H7 (cell line): ENCODE measurements around the gene DAP. TPM values are rescaled to one million over a fixed set of nuclear protein-coding genes. Genes with fewer than 3 reads are reported as not detected.

Experiments used
- DNase-seq: peaks from one replicate; pipeline ENCODE4 v3.0.0; 2012
- H3K27me3 ChIP-seq: 2 replicates; pipeline ENCODE4 v1.6.0; 2011; ENCODE audit warnings: mild to moderate bottlenecking, low read length; ENCODE audit not compliant: control insufficient read depth, insufficient read depth
- H3K36me3 ChIP-seq: replicated peaks from 2 replicates; pipeline ENCODE4 v1.5.1; 2011; ENCODE audit warnings: low read length; ENCODE audit not compliant: control insufficient read depth, insufficient read depth
- H3K4me3 ChIP-seq: 2 replicates; pipeline ENCODE4 v1.5.1; 2011; ENCODE audit warnings: low read depth, mild to moderate bottlenecking, control low read depth, low read length, moderate library complexity; ENCODE audit not compliant: insufficient read depth
- total RNA-seq: library from RNA; depleted of rRNA; stranded (reverse); fragments of >200 nt; shearing (Covaris generic); gene quantifications from 2 replicates; pipeline ENCODE4 v1.2.3, GENCODE V29; 2014

Gene DAP
- total RNA-seq, 1 experiment from 2014 or later, result 10.5 TPM

- no peak for DNase-seq
Observed at GRCh38 chr5:10750909-10751308, 10.1 kb downstream of the DAP start.

GRCh38 chr5:10747678-10748622 is 13.1 kb downstream of the DAP start:
- Histone ChIP-seq H3K4me3 (no peak overlapping the region), H3K27me3 (no peaks in the 10 kb centered on the region), H3K36me3 (peaks cover 5% of the 10 kb centered on the region)
- no peak for DNase-seq

More at GRCh38 chr5:10750909-10751308, 10.1 kb downstream of the DAP start:
- no peak overlapping the region for H3K4me3 ChIP-seq
- peaks cover 1% of the 10 kb centered on the region for H3K36me3 ChIP-seq
- H3K27me3 ChIP-seq, result no peaks in the 10 kb centered on the region

- no peak overlapping the region for H3K4me3 ChIP-seq
- H3K27me3 ChIP-seq, result no peaks in the 10 kb centered on the region
- peaks cover 4% of the 10 kb centered on the region for H3K36me3 ChIP-seq
- no peak for DNase-seq
Observed at GRCh38 chr5:10746711-10747110, 14.3 kb downstream of the DAP start.

DNA sequence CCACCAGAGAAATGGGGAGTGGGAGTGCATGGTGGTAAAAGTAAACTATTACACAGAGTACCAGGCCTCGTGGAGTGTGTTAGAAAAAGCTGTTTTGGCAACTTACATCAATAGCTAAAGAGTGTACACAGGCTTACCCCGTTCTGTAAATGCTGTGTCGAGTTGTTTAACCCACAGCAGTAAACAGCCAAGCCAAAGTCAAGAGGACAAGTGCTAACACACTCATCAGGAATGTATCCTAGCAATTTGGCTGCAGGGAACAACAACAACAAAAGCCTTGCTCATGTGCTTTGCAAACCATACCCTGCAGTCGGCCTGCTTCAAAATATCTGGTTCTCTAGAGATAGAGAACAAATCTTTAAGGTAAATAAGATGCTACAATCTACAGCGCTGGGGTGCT is 15.9 kb downstream of the DAP start:
- H3K4me3 ChIP-seq, result no peak overlapping the region
- no peak for DNase-seq
- peaks cover 4% of the 10 kb centered on the region for H3K36me3 ChIP-seq
- no peaks in the 10 kb centered on the region for H3K27me3 ChIP-seq

GRCh38 chr5:10744681-10745080 is 16.4 kb downstream of the DAP start:
- H3K27me3 ChIP-seq, result no peaks in the 10 kb centered on the region
- peaks cover 4% of the 10 kb centered on the region for H3K36me3 ChIP-seq
- no peak overlapping the region for H3K4me3 ChIP-seq
- no peak for DNase-seq

GRCh38 chr5:10743951-10744350 is 17.1 kb downstream of the DAP start:
- H3K27me3 ChIP-seq, result no peaks in the 10 kb centered on the region
- H3K4me3 ChIP-seq, result no peak overlapping the region
- DNase-seq, result no peak
- H3K36me3 ChIP-seq, result peaks cover 4% of the 10 kb centered on the region

DNA sequence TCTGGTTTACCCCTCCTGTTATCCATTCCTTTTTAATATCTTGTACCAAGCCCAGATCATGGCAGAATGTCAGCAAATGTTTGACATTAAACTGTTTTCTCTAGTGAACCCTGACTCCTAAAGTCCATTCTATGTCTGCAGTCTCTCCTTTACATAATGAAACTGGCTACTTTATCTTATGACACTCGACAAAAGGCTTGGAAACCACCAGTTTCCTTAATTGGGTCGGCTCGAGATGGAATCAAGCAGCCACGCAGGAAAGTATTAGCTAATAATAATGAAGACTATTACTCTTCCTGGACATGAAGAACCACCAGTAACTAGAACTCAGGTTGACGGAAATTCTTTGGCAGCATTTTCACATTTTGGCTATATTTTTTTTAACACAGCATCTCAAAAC is 17.5 kb downstream of the DAP start:
- peaks cover 4% of the 10 kb centered on the region for H3K36me3 ChIP-seq
- H3K27me3 ChIP-seq, result no peaks in the 10 kb centered on the region
- DNase-seq, result no peak
- H3K4me3 ChIP-seq, result no peak overlapping the region

GRCh38 chr5:10741661-10742060 is 19.4 kb downstream of the DAP start:
- Histone ChIP-seq H3K36me3 (peaks cover 5% of the 10 kb centered on the region), H3K27me3 (no peaks in the 10 kb centered on the region), H3K4me3 (no peak overlapping the region)
- DNase-seq, result no peak

GRCh38 chr5:10740384-10740783 is 20.6 kb downstream of the DAP start:
- Histone ChIP-seq H3K4me3 (no peak overlapping the region), H3K27me3 (no peaks in the 10 kb centered on the region), H3K36me3 (peaks cover 5% of the 10 kb centered on the region)
- DNase-seq, result no peak

GRCh38 chr5:10737880-10738279 is 23.2 kb downstream of the DAP start:
- no peaks in the 10 kb centered on the region for H3K27me3 ChIP-seq
- peaks cover 2% of the 10 kb centered on the region; the same call in 1 of the 2 replicates for H3K36me3 ChIP-seq
- DNase-seq, result no peak
- H3K4me3 ChIP-seq, result no peak overlapping the region

DNA sequence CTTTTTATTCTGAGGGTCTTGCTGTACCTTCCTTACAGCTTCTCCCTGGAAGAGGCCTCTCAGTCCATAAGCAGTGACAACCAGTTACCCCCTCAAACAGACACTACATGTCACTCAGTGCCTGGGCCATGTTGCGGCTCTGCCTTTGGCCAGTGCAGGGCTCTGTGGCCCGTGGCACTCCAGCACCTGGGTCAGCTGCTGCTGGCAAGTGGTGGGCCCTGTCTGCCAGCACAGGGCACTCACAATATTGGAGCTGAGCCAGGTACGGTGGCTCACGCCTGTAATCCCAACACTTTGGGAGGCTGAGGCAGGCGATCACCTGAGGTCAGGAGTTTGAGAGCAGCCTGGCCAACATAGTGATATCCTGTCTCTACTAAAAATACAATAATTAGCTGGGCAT is 24.2 kb downstream of the DAP start:
- H3K36me3 ChIP-seq, result peaks cover 2% of the 10 kb centered on the region; the same call in 1 of the 2 replicates
- H3K27me3 ChIP-seq, result no peaks in the 10 kb centered on the region
- H3K4me3 ChIP-seq, result no peak overlapping the region
- DNase-seq, result no peak

- no peak for DNase-seq
- Histone ChIP-seq H3K36me3 (peaks cover 2% of the 10 kb centered on the region; the same call in 1 of the 2 replicates), H3K4me3 (no peak overlapping the region), H3K27me3 (no peaks in the 10 kb centered on the region)
Observed at GRCh38 chr5:10736354-10736753, 24.7 kb downstream of the DAP start.

- no peak overlapping the region for H3K4me3 ChIP-seq
- no peak for DNase-seq
- H3K27me3 ChIP-seq, result no peaks in the 10 kb centered on the region
- peaks cover 2% of the 10 kb centered on the region; the same call in 1 of the 2 replicates for H3K36me3 ChIP-seq
Observed at GRCh38 chr5:10735569-10736276, 25.3 kb downstream of the DAP start.

DNA sequence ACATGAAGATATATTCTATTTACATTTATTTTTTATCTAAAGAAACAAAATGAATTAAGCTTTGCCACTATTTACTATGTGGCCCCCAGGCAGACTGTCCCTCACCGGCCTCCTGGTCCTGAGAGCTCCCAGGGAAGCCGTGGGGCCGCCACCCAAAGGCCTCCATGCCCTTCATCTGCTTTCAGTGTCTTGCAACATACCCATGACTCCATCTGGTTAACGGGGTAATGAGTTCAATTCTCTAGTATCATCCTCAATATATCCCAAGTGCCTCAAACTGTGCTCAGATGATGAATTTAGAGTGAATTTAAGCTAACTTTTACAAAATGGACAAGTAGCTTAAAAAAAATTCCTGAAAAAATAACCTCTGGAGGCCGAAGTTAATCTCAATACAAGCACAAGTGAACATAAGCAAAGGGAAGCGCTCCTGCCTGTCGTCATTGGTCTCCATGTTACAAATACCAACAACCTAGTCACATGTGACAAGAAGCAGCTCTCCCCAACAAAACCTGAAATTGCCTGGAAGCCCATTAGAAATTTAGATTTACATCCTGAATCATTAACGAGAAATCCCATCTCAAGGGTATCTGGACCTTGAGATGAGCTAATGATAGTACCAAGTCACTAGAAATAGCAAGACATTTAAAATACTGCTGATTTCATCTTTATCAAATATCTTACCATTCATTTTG is 26.1 kb downstream of the DAP start:
- no peak for DNase-seq
- H3K4me3 ChIP-seq, result no peak overlapping the region
- H3K27me3 ChIP-seq, result no peaks in the 10 kb centered on the region
- H3K36me3 ChIP-seq, result peaks cover 2% of the 10 kb centered on the region; the same call in 1 of the 2 replicates
